HG03432 (cell line): ENCODE results near the gene RBFOX2.

ENCODE experiments used
- ATAC-seq: cut with Tn5 transposase; IDR thresholded peaks from one replicate; pipeline ENCODE4 v1.9.1; 2021; ENCODE audit warnings: mild to moderate bottlenecking, moderate library complexity; ENCODE audit not compliant: unreplicated experiment

Gene RBFOX2

GRCh38 chr22:35944458-35944857 is 84.2 kb downstream of the RBFOX2 start:
- no peak for ATAC-seq

- ATAC-seq, result no peak
These were observed 88.5 kb downstream of the RBFOX2 start for GRCh38 chr22:35940166-35940565.

GRCh38 chr22:35938226-35938625 is 90.4 kb downstream of the RBFOX2 start:
- no peak for ATAC-seq

GRCh38 chr22:35930933-35931332 is 97.7 kb downstream of the RBFOX2 start:
- no peak for ATAC-seq

- no peak for ATAC-seq
These were observed 100.3 kb downstream of the RBFOX2 start for GRCh38 chr22:35928285-35928798.

GRCh38 chr22:35923026-35923425 is 105.6 kb downstream of the RBFOX2 start:
- ATAC-seq, result no peak

GRCh38 chr22:35921777-35922176 is 106.8 kb downstream of the RBFOX2 start:
- ATAC-seq, result no peak

- no peak for ATAC-seq
These were observed 107.6 kb downstream of the RBFOX2 start for GRCh38 chr22:35921044-35921443.

GRCh38 chr22:35919002-35919542 is 109.6 kb downstream of the RBFOX2 start:
- no peak for ATAC-seq

- ATAC-seq, result no peak
These were observed 110.2 kb downstream of the RBFOX2 start for GRCh38 chr22:35918456-35918855.

GRCh38 chr22:35917651-35918050 is 111.0 kb downstream of the RBFOX2 start:
- no peak for ATAC-seq

GRCh38 chr22:35915477-35916013 is 113.1 kb downstream of the RBFOX2 start:
- no peak for ATAC-seq

- no peak for ATAC-seq
These were observed 113.8 kb downstream of the RBFOX2 start for GRCh38 chr22:35914665-35915476.

- no peak for ATAC-seq
These were observed 114.3 kb downstream of the RBFOX2 start for GRCh38 chr22:35914357-35914664.

GRCh38 chr22:35913925-35914324 is 114.7 kb downstream of the RBFOX2 start:
- no peak for ATAC-seq

- no peak for ATAC-seq
These were observed 116.0 kb downstream of the RBFOX2 start for GRCh38 chr22:35912658-35913057.

GRCh38 chr22:35911877-35912276 is 116.7 kb downstream of the RBFOX2 start:
- ATAC-seq, result no peak

- no peak for ATAC-seq
These were observed 117.7 kb downstream of the RBFOX2 start for GRCh38 chr22:35910926-35911325.

- ATAC-seq, result no peak
These were observed 118.4 kb downstream of the RBFOX2 start for GRCh38 chr22:35910003-35910769.

- ATAC-seq, result no peak
These were observed 122.7 kb downstream of the RBFOX2 start for GRCh38 chr22:35905894-35906293.

GRCh38 chr22:35904752-35905151 is 123.9 kb downstream of the RBFOX2 start:
- no peak for ATAC-seq

GRCh38 chr22:35904336-35904692 is 124.3 kb downstream of the RBFOX2 start:
- no peak for ATAC-seq
